ENCODE measurements around the gene SSBP1. TPM values are rescaled to one million over a fixed set of nuclear protein-coding genes. Genes with fewer than 3 reads are reported as not detected.

SSBP1 gene
- total and polyA plus RNA-seq, 2 experiments from 2014 or later, result 283 to 1,006 TPM

DNA sequence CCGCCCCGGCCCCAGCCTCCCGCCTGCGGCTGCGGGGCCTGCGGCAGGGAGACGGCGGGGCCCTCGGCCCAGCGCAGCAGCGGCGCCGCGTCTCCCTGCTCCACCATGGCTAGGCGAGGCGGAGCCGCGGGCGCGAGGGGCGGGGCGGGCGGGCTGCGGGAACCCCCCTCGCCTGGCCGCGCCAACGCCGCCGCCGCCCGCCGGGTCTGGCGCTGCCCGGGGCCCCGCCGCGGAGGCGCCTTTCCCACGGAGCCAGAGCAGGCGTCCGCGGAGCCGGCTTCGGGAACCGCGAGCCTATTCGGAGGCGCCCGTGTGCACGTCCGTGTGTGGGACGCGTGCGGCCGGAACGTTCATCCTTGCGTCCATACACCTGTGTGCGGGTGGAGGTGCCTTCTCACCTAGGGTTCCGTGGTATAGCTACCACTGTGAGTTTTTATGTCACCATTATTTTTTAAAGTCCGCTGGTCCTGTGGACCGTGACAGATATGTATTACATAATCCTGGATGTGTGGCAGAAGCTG, 36.1 kb upstream of the SSBP1 start, which contains the start of gene DENND11:
DENND11 (minus strand) TSS at position 120 of the 521 bp plus-strand sequence; CDS start at position 107, 13 bp downstream.
- H3K9me2 ChIP-seq (ENCODE audit: insufficient read depth), result no peaks in the 10 kb centered on the region
- H3K4me2 ChIP-seq, result peak within 1 kb of the TSS; percentile 99
- H3F3A ChIP-seq (replicated peaks; ENCODE audit: low read depth), result peaks cover 3% of the 10 kb centered on the region; the same call in 1 of the 2 replicates
- peaks cover 50% of the 10 kb centered on the region for H3K4me1 Mint-ChIP-seq
- ATAC-seq (peak; percentile 35), DNase-seq (ENCODE audit: low spot score) (peak; percentile 56)
- H3K27ac Mint-ChIP-seq, result no peak within 1 kb of the TSS
- no peaks in the 10 kb centered on the region for H3K9me3 Mint-ChIP-seq
- H3K27me3 ChIP-seq (ENCODE audit: insufficient read depth), result peaks cover 19% of the 10 kb centered on the region
- H3K36me3 Mint-ChIP-seq (ENCODE audit: low read depth), result no peaks in the 10 kb centered on the region
- H3K4me3 Mint-ChIP-seq, result peak within 1 kb of the TSS; percentile 82
- H3K79me2 ChIP-seq (replicated peaks; ENCODE audit: insufficient read depth), result peaks cover 37% of the 10 kb centered on the region
- TF ChIP-seq NANOG (IDR thresholded peaks at IDR 0.05; ENCODE audit: borderline replicate concordance) (no peak), POLR2AphosphoS5 (IDR thresholded peaks at IDR 0.05; ENCODE audit: low read depth) (no peak), CREB1 (CRISPR knock-in tag; IDR thresholded peaks at IDR 0.05; ENCODE audit: low read depth) (no peak), EZH2 (IDR thresholded peaks at IDR 0.05; ENCODE audit: low read depth, unreplicated experiment) (no peak), EZH2phosphoT487 (IDR thresholded peaks at IDR 0.05; ENCODE audit: unreplicated experiment) (no peak), ZNF114 (CRISPR knock-in tag; IDR thresholded peaks at IDR 0.05) (no peak), ZNF331 (CRISPR knock-in tag; IDR thresholded peaks at IDR 0.05; ENCODE audit: low read depth) (no peak), STAT1 (IDR thresholded peaks at IDR 0.05; ENCODE audit: unreplicated experiment) (no peak), JUNB (IDR thresholded peaks at IDR 0.05; ENCODE audit: unreplicated experiment) (no peak)
- TF ChIP-seq, protein P1, sequence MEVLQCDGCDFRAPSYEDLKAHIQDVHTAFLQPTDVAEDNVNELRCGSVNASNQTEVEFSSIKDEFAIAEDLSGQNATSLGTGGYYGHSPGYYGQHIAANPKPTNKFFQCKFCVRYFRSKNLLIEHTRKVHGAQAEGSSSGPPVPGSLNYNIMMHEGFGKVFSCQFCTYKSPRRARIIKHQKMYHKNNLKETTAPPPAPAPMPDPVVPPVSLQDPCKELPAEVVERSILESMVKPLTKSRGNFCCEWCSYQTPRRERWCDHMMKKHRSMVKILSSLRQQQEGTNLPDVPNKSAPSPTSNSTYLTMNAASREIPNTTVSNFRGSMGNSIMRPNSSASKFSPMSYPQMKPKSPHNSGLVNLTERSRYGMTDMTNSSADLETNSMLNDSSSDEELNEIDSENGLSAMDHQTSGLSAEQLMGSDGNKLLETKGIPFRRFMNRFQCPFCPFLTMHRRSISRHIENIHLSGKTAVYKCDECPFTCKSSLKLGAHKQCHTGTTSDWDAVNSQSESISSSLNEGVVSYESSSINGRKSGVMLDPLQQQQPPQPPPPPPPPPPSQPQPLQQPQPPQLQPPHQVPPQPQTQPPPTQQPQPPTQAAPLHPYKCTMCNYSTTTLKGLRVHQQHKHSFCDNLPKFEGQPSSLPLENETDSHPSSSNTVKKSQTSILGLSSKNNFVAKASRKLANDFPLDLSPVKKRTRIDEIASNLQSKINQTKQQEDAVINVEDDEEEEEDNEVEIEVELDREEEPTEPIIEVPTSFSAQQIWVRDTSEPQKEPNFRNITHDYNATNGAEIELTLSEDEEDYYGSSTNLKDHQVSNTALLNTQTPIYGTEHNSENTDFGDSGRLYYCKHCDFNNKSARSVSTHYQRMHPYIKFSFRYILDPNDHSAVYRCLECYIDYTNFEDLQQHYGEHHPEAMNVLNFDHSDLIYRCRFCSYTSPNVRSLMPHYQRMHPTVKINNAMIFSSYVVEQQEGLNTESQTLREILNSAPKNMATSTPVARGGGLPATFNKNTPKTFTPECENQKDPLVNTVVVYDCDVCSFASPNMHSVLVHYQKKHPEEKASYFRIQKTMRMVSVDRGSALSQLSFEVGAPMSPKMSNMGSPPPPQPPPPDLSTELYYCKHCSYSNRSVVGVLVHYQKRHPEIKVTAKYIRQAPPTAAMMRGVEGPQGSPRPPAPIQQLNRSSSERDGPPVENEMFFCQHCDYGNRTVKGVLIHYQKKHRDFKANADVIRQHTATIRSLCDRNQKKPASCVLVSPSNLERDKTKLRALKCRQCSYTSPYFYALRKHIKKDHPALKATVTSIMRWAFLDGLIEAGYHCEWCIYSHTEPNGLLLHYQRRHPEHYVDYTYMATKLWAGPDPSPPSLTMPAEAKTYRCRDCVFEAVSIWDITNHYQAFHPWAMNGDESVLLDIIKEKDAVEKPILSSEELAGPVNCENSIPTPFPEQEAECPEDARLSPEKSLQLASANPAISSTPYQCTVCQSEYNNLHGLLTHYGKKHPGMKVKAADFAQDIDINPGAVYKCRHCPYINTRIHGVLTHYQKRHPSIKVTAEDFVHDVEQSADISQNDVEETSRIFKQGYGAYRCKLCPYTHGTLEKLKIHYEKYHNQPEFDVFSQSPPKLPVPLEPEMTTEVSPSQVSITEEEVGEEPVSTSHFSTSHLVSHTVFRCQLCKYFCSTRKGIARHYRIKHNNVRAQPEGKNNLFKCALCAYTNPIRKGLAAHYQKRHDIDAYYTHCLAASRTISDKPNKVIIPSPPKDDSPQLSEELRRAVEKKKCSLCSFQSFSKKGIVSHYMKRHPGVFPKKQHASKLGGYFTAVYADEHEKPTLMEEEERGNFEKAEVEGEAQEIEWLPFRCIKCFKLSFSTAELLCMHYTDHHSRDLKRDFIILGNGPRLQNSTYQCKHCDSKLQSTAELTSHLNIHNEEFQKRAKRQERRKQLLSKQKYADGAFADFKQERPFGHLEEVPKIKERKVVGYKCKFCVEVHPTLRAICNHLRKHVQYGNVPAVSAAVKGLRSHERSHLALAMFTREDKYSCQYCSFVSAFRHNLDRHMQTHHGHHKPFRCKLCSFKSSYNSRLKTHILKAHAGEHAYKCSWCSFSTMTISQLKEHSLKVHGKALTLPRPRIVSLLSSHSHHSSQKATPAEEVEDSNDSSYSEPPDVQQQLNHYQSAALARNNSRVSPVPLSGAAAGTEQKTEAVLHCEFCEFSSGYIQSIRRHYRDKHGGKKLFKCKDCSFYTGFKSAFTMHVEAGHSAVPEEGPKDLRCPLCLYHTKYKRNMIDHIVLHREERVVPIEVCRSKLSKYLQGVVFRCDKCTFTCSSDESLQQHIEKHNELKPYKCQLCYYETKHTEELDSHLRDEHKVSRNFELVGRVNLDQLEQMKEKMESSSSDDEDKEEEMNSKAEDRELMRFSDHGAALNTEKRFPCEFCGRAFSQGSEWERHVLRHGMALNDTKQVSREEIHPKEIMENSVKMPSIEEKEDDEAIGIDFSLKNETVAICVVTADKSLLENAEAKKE (CRISPR knock-in tag; IDR thresholded peaks at IDR 0.05), result no peak
- TF ChIP-seq, protein P2, sequence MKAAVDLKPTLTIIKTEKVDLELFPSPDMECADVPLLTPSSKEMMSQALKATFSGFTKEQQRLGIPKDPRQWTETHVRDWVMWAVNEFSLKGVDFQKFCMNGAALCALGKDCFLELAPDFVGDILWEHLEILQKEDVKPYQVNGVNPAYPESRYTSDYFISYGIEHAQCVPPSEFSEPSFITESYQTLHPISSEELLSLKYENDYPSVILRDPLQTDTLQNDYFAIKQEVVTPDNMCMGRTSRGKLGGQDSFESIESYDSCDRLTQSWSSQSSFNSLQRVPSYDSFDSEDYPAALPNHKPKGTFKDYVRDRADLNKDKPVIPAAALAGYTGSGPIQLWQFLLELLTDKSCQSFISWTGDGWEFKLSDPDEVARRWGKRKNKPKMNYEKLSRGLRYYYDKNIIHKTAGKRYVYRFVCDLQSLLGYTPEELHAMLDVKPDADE (IDR thresholded peaks at IDR 0.05), result no peak
- TF ChIP-seq, protein P3, sequence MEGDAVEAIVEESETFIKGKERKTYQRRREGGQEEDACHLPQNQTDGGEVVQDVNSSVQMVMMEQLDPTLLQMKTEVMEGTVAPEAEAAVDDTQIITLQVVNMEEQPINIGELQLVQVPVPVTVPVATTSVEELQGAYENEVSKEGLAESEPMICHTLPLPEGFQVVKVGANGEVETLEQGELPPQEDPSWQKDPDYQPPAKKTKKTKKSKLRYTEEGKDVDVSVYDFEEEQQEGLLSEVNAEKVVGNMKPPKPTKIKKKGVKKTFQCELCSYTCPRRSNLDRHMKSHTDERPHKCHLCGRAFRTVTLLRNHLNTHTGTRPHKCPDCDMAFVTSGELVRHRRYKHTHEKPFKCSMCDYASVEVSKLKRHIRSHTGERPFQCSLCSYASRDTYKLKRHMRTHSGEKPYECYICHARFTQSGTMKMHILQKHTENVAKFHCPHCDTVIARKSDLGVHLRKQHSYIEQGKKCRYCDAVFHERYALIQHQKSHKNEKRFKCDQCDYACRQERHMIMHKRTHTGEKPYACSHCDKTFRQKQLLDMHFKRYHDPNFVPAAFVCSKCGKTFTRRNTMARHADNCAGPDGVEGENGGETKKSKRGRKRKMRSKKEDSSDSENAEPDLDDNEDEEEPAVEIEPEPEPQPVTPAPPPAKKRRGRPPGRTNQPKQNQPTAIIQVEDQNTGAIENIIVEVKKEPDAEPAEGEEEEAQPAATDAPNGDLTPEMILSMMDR (conservative IDR thresholded peaks at IDR 0.05; ENCODE audit: low read depth in 2 of 2), result no peak
- TF ChIP-seq, protein P4, sequence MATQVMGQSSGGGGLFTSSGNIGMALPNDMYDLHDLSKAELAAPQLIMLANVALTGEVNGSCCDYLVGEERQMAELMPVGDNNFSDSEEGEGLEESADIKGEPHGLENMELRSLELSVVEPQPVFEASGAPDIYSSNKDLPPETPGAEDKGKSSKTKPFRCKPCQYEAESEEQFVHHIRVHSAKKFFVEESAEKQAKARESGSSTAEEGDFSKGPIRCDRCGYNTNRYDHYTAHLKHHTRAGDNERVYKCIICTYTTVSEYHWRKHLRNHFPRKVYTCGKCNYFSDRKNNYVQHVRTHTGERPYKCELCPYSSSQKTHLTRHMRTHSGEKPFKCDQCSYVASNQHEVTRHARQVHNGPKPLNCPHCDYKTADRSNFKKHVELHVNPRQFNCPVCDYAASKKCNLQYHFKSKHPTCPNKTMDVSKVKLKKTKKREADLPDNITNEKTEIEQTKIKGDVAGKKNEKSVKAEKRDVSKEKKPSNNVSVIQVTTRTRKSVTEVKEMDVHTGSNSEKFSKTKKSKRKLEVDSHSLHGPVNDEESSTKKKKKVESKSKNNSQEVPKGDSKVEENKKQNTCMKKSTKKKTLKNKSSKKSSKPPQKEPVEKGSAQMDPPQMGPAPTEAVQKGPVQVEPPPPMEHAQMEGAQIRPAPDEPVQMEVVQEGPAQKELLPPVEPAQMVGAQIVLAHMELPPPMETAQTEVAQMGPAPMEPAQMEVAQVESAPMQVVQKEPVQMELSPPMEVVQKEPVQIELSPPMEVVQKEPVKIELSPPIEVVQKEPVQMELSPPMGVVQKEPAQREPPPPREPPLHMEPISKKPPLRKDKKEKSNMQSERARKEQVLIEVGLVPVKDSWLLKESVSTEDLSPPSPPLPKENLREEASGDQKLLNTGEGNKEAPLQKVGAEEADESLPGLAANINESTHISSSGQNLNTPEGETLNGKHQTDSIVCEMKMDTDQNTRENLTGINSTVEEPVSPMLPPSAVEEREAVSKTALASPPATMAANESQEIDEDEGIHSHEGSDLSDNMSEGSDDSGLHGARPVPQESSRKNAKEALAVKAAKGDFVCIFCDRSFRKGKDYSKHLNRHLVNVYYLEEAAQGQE (IDR thresholded peaks at IDR 0.05; ENCODE audit: unreplicated experiment), result no peak
- peak within 1 kb of the TSS; percentile 99 for H2AFZ ChIP-seq
- H3K27ac ChIP-seq (ENCODE audit: low read depth), result peak within 1 kb of the TSS; percentile 69; the same call in 1 of the 2 replicates
- H3K27me3 Mint-ChIP-seq (ENCODE audit: insufficient read depth, low read depth, poor library complexity), result peaks cover 8% of the 10 kb centered on the region
- H4K20me1 ChIP-seq (replicated peaks; ENCODE audit: insufficient read depth), result no peaks in the 10 kb centered on the region; the same call in 1 of the 2 replicates
- H3K36me3 ChIP-seq (ENCODE audit: insufficient read depth), result no peaks in the 10 kb centered on the region
- peak within 1 kb of the TSS; percentile 93 for H3K4me3 ChIP-seq
- H3K4me1 ChIP-seq (ENCODE audit: insufficient read depth), result peaks cover 40% of the 10 kb centered on the region
